H9 (cell line): ENCODE measurements around the gene EFCAB6. TPM values are rescaled to one million over a fixed set of nuclear protein-coding genes. Genes with fewer than 3 reads are reported as not detected.

Experiments used
- DNase-seq: peaks from one replicate; pipeline ENCODE4 v3.0.0-alpha.2; 2017
- H2AFZ ChIP-seq: one replicate; pipeline ENCODE4 v1.6.1; 2013; ENCODE audit warnings: mild to moderate bottlenecking, low read length, control low read depth, moderate library complexity
- H2AK5ac ChIP-seq: 2 replicates; pipeline ENCODE4 v1.6.1; 2013; ENCODE audit warnings: low read length, control low read depth, mixed read lengths; ENCODE audit not compliant: insufficient read length
- H2BK120ac ChIP-seq: one replicate; pipeline ENCODE4 v1.6.1; 2013; ENCODE audit warnings: low read depth, mild to moderate bottlenecking, low read length, control low read depth, inconsistent platforms; ENCODE audit not compliant: poor library complexity, severe bottlenecking
- H2BK12ac ChIP-seq: 2 replicates; pipeline ENCODE4 v1.6.1; 2013; ENCODE audit warnings: low read length, control low read depth, mixed read lengths, low read depth; ENCODE audit not compliant: insufficient read length
- H2BK15ac ChIP-seq: 2 replicates; pipeline ENCODE4 v1.6.1; 2013; ENCODE audit warnings: low read depth, low read length, control low read depth
- H2BK20ac ChIP-seq: one replicate; pipeline ENCODE4 v1.6.1; 2013; ENCODE audit warnings: low read depth, mild to moderate bottlenecking, low read length, control low read depth, inconsistent platforms; ENCODE audit not compliant: poor library complexity, severe bottlenecking
- H2BK5ac ChIP-seq: 2 replicates; pipeline ENCODE4 v1.6.1; 2013; ENCODE audit warnings: low read length, control low read depth, mixed read lengths; ENCODE audit not compliant: insufficient read length
- H3K14ac ChIP-seq: 2 replicates; pipeline ENCODE4 v1.6.1; 2013; ENCODE audit warnings: low read length, control low read depth; ENCODE audit not compliant: insufficient read depth
- H3K18ac ChIP-seq: 2 replicates; pipeline ENCODE4 v1.6.1; 2013; ENCODE audit warnings: low read depth, mild to moderate bottlenecking, mixed read lengths, low read length, control low read depth; ENCODE audit not compliant: insufficient read length
- H3K23ac ChIP-seq: 2 replicates; pipeline ENCODE4 v1.6.1; 2013; ENCODE audit warnings: low read length, control low read depth, mixed read lengths, low read depth; ENCODE audit not compliant: insufficient read length
- H3K23me2 ChIP-seq: 2 replicates; pipeline ENCODE4 v1.6.1; 2013; ENCODE audit warnings: low read depth, mild to moderate bottlenecking, mixed read lengths, low read length, control low read depth; ENCODE audit not compliant: insufficient read length, poor library complexity, severe bottlenecking
- H3K27ac ChIP-seq: 2 replicates; pipeline ENCODE4 v1.5.1; 2013; ENCODE audit warnings: low read length, control low read depth, mixed read lengths, low read depth; ENCODE audit not compliant: insufficient read length
- H3K27me3 ChIP-seq: 2 replicates; pipeline ENCODE4 v1.6.1; 2013; ENCODE audit warnings: low read length, control low read depth, inconsistent platforms; ENCODE audit not compliant: insufficient read depth
- H3K4ac ChIP-seq: 2 replicates; pipeline ENCODE4 v1.6.1; 2013; ENCODE audit warnings: low read depth, mild to moderate bottlenecking, control low read depth, inconsistent platforms, low read length, moderate library complexity
- H3K4me1 ChIP-seq: 2 replicates; pipeline ENCODE4 v1.6.1; 2013; ENCODE audit warnings: low read length, control low read depth, inconsistent platforms; ENCODE audit not compliant: insufficient read depth
- H3K4me2 ChIP-seq: 2 replicates; pipeline ENCODE4 v1.6.1; 2013; ENCODE audit warnings: low read length, control low read depth, mixed read lengths; ENCODE audit not compliant: insufficient read length, insufficient read depth
- H3K56ac ChIP-seq: 2 replicates; pipeline ENCODE4 v1.6.1; 2013; ENCODE audit warnings: low read depth, mild to moderate bottlenecking, mixed read lengths, low read length, control low read depth; ENCODE audit not compliant: insufficient read length
- H3K79me1 ChIP-seq: 2 replicates; pipeline ENCODE4 v1.6.1; 2013; ENCODE audit warnings: low read depth, mild to moderate bottlenecking, moderate library complexity, low read length, control low read depth, inconsistent platforms; ENCODE audit not compliant: insufficient read depth, poor library complexity, severe bottlenecking
- H3K79me2 ChIP-seq: 2 replicates; pipeline ENCODE4 v1.6.1; 2013; ENCODE audit warnings: low read length, control low read depth, inconsistent platforms; ENCODE audit not compliant: insufficient read depth
- H3K9ac ChIP-seq: 2 replicates; pipeline ENCODE4 v1.6.1; 2013; ENCODE audit warnings: low read length, control low read depth, mixed read lengths; ENCODE audit not compliant: insufficient read length; ENCODE audit errors: extremely low read depth
- H3K9me3 ChIP-seq: one replicate; pipeline ENCODE4 v1.6.1; 2013; ENCODE audit warnings: low read depth, low read length, inconsistent platforms; ENCODE audit not compliant: control insufficient read depth
- H3T11ph ChIP-seq: one replicate; pipeline ENCODE4 v1.6.1; 2013; ENCODE audit warnings: mild to moderate bottlenecking, low read length, control low read depth, inconsistent platforms
- H4K20me1 ChIP-seq: one replicate; pipeline ENCODE4 v1.6.1; 2013; ENCODE audit not compliant: control insufficient read depth, insufficient read length, insufficient read depth
- H4K5ac ChIP-seq: 2 replicates; pipeline ENCODE4 v1.6.1; 2013; ENCODE audit warnings: low read depth, mild to moderate bottlenecking, mixed read lengths, low read length, control low read depth; ENCODE audit not compliant: insufficient read length
- H4K8ac ChIP-seq: replicated peaks from 2 replicates; pipeline ENCODE4 v1.6.1; 2013; ENCODE audit warnings: low read length, control low read depth, mixed read lengths, low read depth; ENCODE audit not compliant: insufficient read length
- H4K91ac ChIP-seq: 2 replicates; pipeline ENCODE4 v1.6.1; 2013; ENCODE audit warnings: low read depth, mild to moderate bottlenecking, moderate library complexity, mixed read lengths, low read length, control low read depth; ENCODE audit not compliant: insufficient read length
- H3K27ac Mint-ChIP-seq, 3 experiments: 2 replicates in 2 of 3; 3 replicates in 1 of 3; pipeline ENCODE4 v1.8.0; 2020 to 2021; ENCODE audit warnings: mixed read lengths in 3 of 3, mild to moderate bottlenecking in 1 of 3, moderate library complexity in 1 of 3
- H3K27me3 Mint-ChIP-seq: 2 replicates; pipeline ENCODE4 v1.8.0; 2021; ENCODE audit warnings: low read depth, mild to moderate bottlenecking, moderate library complexity, mixed read lengths
- H3K36me3 Mint-ChIP-seq, 3 experiments: 2 replicates in 2 of 3; 3 replicates in 1 of 3; pipeline ENCODE4 v1.8.0; 2020 to 2021; ENCODE audit warnings: low read depth in 3 of 3, mixed read lengths in 3 of 3; ENCODE audit not compliant: insufficient read depth in 1 of 3
- H3K4me1 Mint-ChIP-seq, 2 experiments: 2 replicates each; pipeline ENCODE4 v1.8.0; 2020; ENCODE audit warnings: mixed read lengths in 2 of 2
- H3K4me3 Mint-ChIP-seq, 2 experiments: 2 replicates in 1 of 2; 3 replicates in 1 of 2; pipeline ENCODE4 v1.8.0; 2020 to 2021; ENCODE audit warnings: mild to moderate bottlenecking in 2 of 2, mixed read lengths in 2 of 2, moderate library complexity in 1 of 2
- H3K9me3 Mint-ChIP-seq, 2 experiments: 2 replicates in 1 of 2; 3 replicates in 1 of 2; pipeline ENCODE4 v1.8.0; 2020; ENCODE audit warnings: mild to moderate bottlenecking in 2 of 2, mixed read lengths in 2 of 2, moderate library complexity in 1 of 2
- CTCF ChIP-seq: fragments of 200-600 bp; sonication (generic); conservative IDR thresholded peaks from 3 replicates; pipeline ENCODE4 v1.8.0; 2021; ENCODE audit warnings: antibody characterized with exemption, mild to moderate bottlenecking
- WGBS: extraction: QIAGEN DNeasy Blood & Tissue Kit; methylation state at CpG from one replicate; pipeline ENCODE4 v1.1.7; 2013; ENCODE audit warnings: missing lambda C conversion rate, low lambda C conversion rate, mixed read lengths; ENCODE audit not compliant: insufficient read length; ENCODE audit errors: extremely low coverage; 5-methylcytosine and 5-hydroxymethylcytosine counted together
- total RNA-seq: library from RNA; stranded (reverse); gene quantifications from 2 replicates; pipeline ENCODE4 v1.2.1, GENCODE V29; 2021

EFCAB6 gene
- total RNA-seq, 1 experiment from 2014 or later: 0.31 TPM

- H4K20me1 ChIP-seq: no peaks in the 10 kb centered on the region
- no peaks in the 10 kb centered on the region for H3K36me3 Mint-ChIP-seq
- no peak overlapping the region for H3K4ac ChIP-seq
- peaks cover 14% of the 10 kb centered on the region for H3K27me3 Mint-ChIP-seq
- no peak overlapping the region for H3K27ac Mint-ChIP-seq
- H4K5ac ChIP-seq: no peak overlapping the region
- WGBS: no CpG with 5 or more reads among the region's 5 CpGs
- no peak overlapping the region for H2AK5ac ChIP-seq
- no peak overlapping the region for H4K91ac ChIP-seq
- H2BK12ac ChIP-seq: no peak overlapping the region
- no peak overlapping the region for H3K56ac ChIP-seq
- no peaks in the 10 kb centered on the region for H3K23me2 ChIP-seq
- DNase-seq: no peak
- no peaks in the 10 kb centered on the region for H3K27me3 ChIP-seq
- no peak overlapping the region for H3K18ac ChIP-seq
- H3K9me3 ChIP-seq: no peaks in the 10 kb centered on the region
- H3K23ac ChIP-seq: no peak overlapping the region
- no peak overlapping the region for H3K27ac ChIP-seq
- no peak overlapping the region for H3K4me2 ChIP-seq
- H3T11ph ChIP-seq: no peak overlapping the region
- H3K4me1 Mint-ChIP-seq: no peaks in the 10 kb centered on the region; a peak in 1 of 4 replicates
- H2BK15ac ChIP-seq: no peak overlapping the region
- no peak overlapping the region for H3K4me3 Mint-ChIP-seq
- no peak overlapping the region for H2BK120ac ChIP-seq
- no peak overlapping the region for H2BK20ac ChIP-seq
- H2AFZ ChIP-seq: no peak overlapping the region
- no peaks in the 10 kb centered on the region for H3K4me1 ChIP-seq
- H2BK5ac ChIP-seq: no peak overlapping the region
- no peak overlapping the region for H4K8ac ChIP-seq
- no peak overlapping the region for H3K14ac ChIP-seq
- H3K9me3 Mint-ChIP-seq: no peaks in the 10 kb centered on the region; a peak in 1 of 5 replicates
- no peaks in the 10 kb centered on the region for H3K79me1 ChIP-seq
- TF ChIP-seq CTCF: no peak
- H3K9ac ChIP-seq: no peak overlapping the region
- no peaks in the 10 kb centered on the region for H3K79me2 ChIP-seq
These were observed 80.1 kb downstream of the EFCAB6 start for GRCh38 chr22:43731988-43732387.
